GM18517 (cell line): ENCODE results near the gene DMD.
"Not testable (repeated sequence)": the region's sequence is repeated elsewhere in the genome, so short reads cannot be mapped to it uniquely, and the experiment has no call there.

Source experiments
- ATAC-seq: cut with Tn5 transposase; IDR thresholded peaks from one replicate; pipeline ENCODE4 v1.9.1; 2021; ENCODE audit warnings: mild to moderate bottlenecking, moderate library complexity; ENCODE audit not compliant: unreplicated experiment

Gene DMD

DNA sequence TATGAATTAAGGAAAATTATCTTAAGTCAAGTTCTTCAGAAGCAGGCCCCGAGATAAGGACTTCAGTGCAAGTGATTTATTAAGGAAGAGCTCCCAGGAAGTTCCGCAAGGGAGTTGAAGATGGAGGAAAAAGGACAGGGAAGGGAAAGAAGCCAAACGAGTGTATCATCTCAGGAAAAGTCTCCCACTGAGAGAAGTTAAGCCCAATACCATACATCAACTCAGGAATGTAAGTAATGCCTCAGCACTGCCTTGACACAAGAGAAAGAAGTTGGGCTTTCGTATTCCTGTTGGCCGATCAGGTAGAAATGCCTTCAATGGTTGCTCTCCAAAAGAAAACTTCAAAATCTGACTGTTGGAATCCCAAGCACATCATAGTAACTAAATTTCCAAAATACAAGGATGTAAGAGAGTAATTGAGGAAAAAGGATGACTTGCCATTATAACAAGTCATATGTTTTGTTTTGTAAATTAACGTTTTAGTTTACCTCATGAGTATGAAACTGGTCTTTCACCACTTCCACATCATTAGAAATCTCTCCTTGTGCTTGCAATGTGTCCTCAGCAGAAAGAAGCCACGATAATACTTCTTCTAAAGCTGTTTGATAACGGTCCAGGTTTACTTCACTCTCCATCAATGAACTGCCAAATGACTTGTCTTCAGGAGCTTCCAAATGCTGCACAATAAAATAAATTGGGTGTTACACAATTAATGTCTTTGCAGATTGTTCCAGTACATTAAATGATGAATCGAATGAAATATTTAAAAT, 566.7 kb downstream of the DMD start:
- no peak for ATAC-seq

DNA sequence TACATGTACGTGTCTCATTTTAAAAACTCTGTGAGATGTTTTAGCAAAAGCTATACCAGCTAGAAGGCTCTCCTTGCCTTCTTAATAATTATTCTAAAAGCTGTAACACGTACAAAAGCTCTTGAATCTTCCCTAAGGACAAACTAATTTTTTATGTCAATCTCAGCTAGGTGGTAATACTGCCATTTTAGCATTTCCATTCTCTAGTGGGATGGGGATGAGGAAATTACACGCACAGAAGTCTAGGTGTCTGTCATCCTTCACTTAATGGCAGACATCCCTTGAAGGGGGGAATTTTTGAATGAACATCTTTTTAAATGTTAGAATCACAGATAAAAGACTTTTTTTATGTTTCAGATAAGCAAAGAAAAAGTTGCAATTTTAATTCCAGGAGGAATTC, 569.1 kb downstream of the DMD start:
- ATAC-seq: no peak

DNA sequence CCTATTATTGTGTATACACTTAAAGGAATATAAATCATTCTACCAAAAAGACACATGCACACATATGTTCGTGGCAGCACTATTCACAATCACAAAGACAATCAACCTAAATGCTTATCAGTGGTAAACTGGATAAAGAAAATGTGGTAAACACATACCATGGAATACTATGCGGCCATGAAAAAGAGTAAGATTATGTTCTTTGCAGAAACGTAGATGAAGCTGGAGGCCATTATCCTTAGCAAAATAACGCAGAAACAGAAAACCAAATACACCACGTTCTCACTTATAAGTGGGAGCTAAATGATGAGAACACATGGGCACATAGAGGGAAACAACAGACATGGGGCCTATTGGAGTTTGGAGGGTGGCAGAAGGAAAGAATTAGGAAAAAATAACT, 593.2 kb downstream of the DMD start:
- no peak for ATAC-seq

DNA sequence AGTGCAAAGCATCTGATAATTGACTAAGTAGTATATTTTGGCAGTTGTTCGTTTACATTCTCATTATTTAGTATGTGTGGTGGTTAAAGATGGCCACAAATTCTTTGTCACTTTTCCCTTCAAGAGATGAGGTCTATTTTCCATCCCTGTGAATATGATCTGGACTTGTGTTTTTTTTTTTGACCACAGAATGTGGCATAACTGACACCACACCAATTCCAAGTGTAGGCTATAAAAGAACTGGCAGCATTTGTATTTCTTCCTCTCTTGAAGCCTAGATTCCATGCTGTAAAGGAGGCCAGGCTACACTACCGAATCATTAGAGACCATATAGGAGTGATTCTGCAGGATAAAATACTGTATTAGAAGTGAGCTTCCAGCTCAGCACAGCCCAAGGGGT, 596.6 kb downstream of the DMD start:
- ATAC-seq: no peak

DNA sequence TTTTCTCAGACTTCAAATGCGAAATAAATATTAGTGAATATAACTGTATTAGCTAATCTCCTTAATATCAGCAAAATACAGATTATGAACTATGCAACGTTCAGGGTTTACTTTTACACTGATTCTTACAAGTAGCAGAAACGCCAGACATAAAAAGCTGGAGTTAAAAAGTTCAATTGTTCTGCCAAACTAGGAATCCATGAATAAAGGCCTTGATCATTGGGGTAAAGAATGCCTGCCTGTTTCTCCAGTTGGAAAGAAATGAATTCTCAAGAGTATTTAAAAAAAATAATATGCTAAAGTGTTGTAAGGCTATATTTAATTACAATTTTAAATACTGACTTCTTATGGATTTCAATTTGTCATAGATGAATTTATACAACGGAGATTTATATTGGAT, 612.2 kb downstream of the DMD start:
- ATAC-seq: no peak

DNA sequence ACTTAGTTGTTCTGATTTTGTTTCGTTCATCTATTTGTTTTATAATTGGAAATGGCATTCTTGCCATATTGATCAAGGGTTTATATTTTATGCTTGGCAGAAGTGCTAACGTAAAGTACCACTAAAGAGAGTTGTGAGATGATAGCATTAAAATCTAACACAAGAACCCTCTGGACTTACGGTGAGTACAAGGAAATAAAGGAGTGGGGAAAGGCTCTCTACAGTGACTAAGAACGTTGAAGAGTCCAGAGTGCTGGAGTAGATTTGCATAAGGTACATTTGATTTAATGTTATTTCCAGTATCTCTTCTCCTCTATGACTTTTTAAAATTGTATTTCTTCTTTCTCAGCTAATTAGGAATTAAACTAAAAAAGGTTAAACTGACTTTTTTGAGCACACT, 612.6 kb downstream of the DMD start:
- ATAC-seq: no peak

DNA sequence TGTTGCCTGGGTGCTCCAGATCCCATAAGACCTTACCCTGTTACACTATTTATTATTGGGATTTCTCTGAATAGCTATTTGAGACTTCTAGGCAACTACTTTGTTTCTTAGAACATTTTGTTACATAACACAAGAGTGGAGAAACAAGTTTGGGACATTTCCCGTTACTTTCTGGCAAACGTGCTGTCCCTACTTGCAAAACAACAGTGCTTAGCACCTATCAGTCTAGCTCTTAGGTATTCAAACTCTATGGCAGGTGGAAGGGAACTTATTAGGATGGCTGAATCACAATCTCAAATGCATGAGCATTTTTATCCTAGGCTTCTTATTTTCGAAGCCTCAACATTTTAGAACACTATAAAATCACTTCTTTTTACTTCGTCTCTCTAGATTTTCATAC, 613.6 kb downstream of the DMD start:
- ATAC-seq: no peak

DNA sequence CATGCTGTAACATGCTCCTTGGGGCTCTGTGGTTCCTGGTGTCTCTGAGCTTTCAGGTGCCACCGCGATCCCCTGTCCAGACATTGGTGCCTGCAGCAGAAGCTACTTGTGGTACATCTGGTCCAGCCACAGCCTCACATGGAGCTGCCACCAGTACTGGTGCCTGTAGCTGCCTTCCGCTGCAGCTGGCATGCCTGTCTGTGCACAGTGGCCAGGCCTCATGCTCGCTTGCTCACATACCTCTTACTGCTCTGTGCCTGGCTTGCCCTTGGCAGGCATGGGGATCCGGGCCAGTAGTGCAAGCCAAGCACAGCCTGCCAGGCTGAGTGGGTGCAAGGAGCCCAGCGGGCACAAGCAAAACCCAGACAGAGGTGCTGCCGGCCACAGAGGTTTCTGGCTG, 618.6 kb downstream of the DMD start:
- ATAC-seq: no peak

DNA sequence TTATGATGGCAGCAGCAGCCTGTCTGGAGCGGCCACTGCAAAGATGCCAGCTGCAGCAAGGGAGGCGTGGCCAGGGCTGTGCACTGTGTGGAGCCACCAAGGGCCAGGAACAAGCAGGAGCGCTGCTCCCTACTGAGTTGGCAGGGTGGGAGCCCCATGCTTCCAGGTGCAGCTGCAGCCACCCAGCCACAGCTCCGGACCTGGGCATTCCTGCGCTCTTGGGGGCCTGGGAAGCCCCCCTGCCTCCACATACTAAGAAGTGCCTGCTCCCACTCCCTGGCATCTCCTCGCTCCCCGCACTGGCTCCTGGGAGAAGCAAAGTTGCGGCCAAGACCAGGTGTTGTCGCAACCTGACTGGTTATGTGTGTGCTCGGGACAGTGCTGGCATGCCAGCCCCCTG, 619.8 kb downstream of the DMD start:
- no peak for ATAC-seq

DNA sequence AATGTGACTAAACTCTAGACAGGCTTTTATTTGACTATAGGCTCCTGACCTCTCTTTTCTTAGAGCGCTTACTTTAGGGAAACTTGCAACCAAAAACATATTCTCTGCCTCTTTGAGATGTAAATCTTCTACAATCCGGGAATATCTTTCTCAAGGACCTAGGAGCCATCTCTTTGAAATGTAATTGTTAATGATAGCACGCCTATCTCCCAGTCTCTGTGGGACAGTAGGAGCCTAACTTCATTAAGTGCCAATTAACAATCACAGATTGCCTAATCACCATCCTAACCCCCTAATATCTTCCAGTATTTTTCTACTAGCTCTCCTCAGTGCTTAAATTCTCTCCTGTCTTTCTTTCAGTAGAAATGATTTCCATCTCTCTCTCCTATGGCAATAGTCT, 628.6 kb downstream of the DMD start:
- no peak for ATAC-seq

DNA sequence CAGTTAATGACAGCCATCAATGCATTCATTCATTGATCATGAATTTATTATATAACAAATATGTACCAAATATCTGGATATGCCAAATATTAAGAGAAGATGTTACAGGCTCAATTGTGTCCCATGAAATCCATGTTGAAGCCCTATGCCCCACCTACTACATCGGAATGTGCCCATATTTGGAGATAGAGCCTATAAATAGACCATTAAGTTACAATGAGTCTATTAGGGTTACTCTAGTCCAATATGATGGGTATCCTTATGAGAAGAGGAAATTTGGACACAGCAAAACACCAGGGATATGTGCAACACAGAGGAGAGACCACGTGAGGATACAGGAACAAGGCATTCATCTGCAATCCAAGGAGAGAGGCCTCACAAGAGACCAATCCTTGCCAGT, 634.5 kb downstream of the DMD start:
- no peak for ATAC-seq

DNA sequence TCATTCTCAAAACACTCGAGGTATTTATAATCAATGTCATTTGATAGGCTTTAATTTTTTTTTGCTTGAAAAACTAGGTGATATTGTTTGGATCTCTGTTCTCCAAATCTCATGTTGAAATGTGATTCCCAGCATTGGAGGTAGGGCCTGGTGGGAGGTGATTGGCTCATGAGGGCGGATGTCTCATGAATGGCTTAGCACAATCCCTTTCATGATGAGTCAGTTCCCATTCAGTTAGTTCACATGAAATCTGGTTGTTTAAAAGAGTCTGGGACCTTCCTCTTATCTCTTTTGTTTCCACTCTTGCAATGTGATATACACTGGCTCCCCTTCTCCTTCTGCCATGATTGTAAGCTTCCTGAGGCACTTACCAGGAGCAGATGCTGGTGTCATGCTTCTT, 638.7 kb downstream of the DMD start:
- no peak for ATAC-seq

DNA sequence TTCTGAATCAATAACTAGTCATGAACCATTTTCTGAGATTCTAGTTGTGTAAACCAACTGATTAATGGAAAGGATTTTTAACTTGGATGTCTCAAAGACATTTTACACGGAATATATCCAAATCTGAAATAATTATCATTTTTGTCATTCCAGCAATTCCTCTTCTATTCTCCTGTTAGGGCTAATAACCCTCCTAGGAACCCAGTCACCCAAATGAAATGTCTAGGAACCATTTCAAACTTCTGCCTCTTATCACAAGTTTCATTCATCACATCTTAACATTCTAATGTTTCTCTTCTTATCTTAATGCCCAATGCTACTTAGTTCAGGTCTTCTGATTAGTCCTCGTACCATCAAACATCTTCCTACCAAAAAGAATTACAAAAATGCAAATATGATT, 639.8 kb downstream of the DMD start:
- no peak for ATAC-seq

DNA sequence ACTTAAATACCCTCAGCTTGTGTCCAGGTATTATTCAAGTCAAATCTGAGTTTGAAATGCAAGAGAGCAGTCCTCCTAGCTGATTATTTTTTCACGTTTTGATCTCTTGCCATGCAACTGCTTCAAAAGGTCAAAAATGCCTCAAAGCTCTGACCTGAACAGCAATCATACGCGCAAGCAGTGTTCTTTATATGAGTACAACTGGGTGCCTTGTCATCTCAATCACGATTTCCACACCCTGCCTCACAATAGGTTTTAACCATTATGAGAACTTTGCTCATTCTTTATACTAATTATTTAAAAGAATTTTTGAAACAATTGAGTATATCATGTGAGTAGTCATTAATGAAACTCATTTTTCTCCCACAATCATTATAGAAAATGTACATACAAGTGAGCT, 649.1 kb downstream of the DMD start:
- ATAC-seq: no peak

DNA sequence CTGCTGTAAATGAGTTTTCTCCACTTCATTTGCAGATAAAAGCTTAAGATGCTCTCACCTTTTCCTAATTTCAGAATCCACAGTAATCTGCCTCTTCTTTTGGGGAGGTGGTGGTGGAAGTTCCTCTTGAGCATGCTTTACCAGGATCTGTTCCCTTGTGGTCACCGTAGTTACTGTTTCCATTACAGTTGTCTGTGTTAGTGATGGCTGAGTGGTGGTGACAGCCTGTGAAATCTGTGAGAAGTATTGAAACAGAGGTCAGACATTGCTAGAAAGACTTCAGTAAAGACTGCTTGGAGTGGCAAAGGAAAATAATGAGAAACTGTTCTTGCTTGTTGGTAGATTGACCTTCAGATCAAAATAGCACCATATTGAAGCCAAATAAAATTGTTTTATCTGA, 666.2 kb downstream of the DMD start:
- no peak for ATAC-seq

DNA sequence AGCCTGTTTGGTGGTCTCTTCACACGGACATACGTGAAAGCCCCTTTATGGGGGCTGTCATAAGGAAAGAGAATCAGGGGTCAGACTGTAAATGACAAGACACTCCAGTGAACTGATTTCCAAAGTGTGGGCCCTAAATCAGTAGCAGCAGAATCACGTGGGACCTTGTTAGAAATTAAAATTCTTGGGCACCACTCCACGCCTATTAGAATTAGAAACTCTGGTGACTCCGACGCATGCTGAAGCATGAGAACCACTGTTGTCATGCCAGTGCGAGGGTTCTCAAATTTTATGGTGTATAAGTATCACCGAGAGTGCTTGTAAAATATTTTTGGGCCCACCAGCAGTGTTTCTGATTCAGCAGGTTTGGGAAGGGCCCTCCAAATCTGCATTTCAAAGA, 672.8 kb downstream of the DMD start:
- no peak for ATAC-seq

DNA sequence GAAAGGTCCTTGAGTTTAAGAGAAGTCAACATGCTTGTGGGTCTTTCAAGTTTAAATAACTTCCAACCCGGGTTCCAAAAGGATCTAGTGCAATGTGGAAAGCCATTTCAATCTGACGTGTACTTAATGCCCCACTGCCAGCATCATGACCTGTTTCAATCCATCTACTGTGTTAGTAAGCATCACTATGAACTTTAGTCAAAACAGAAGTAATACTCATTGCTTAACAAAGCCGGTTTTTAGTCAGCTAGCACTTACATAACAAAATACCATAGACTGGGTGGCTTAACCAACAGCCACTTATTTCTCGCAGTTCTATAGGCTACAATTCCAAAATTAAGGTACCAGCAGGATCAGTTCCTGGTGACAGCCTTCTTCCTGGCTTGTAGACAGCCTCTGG, 677.5 kb downstream of the DMD start:
- no peak for ATAC-seq

DNA sequence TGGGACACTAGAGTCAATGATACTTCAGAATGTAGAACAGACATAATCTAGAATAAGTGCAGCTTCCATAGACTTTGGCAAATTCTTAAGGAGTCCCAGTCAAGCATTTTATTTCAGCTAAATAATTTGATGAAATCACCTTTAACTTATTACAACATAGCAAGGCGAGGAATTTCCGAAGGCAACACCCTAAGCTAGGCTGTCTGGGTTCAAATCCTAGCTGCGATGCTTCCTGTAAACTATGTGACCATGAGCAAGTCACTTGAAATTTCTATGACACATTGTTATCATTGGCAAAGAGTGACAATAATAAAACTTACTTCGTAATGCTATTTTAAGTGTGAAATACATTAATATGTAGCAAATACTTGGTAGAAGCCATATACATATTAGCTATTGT, 679.1 kb downstream of the DMD start:
- no peak for ATAC-seq

DNA sequence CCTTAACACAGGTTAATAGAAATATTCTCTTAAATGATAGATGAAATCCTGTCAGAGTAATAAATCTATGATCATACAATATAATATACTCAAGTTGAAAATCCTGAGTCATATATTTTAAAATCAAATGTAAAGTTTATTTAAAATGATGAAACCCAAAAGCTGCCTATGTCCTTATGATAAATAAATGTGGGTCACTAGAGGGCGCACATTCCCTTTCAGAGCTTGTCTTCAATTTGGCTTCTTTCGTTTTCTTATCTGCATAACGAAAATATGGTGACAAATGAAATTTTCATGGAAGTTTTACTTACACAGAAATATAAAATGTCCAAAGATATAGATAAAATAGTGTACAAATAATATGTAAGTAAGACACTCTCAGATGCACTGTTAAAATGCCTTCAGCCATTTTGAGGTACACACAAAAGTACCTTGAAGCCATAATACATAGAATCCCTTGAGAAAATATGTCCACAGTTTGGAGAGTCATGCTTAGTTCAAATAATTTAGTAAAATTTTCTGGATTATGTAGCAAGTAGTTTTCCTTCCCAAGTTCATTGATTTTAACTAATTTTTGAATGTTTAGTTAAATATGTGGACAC, 680.4 kb downstream of the DMD start:
- ATAC-seq: peak; percentile 69

DNA sequence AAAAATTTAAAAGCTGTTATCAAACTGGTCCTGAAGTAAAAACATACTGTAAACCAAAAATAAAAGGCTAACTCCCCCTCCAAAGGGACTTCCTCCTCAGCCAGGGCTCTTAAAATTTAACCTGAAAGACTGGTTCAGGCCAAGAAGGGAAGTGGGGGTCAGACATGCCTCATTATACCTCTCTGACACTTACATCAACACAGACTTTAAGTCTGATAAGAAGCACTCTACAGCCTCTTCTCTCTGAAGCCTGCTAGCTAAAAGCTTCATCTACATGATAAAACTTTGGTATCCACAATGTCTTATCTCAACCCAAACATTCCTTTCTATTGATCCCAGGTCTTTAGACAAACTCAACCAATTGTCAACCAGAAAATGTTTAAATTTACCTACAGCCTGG, 682.9 kb downstream of the DMD start:
- not testable (repeated sequence) for ATAC-seq

DNA sequence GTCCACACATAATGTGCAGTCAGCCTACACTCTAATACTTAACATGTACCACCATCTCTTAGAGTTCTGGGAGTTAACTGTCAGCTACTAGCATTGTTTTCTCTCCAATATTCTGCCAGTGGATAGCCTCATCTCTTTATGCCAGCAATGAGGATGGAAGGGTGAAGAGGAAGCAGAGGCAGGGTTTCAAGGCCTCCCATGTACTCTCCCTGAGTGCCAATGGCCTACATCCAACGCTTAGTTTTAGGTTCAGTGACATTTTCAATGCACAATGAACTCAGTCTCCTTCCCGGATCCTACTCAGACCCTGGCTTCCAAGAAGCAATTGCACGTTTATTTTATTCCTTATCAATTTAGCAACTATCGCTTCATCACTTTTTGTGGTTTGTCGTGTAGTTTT, 686.1 kb downstream of the DMD start:
- no peak for ATAC-seq

DNA sequence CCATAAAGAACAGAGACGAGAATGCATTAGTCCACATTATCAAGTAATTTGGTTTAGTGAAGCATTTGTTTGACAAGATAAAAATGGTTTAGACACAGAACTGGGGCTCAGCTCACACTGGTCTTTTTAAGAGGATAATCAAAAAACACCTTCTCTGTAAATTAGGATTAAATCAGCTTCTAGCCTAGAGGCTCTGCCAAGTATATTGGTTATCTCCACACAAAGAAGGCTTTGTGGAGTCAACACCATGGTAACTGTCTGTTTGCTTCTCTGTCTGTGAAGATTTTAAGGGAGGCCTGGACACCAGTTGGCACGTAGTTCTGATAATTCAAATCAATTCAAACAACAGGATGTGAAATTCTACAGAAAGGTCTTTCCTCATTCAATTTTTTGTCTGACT, 687.0 kb downstream of the DMD start:
- no peak for ATAC-seq

DNA sequence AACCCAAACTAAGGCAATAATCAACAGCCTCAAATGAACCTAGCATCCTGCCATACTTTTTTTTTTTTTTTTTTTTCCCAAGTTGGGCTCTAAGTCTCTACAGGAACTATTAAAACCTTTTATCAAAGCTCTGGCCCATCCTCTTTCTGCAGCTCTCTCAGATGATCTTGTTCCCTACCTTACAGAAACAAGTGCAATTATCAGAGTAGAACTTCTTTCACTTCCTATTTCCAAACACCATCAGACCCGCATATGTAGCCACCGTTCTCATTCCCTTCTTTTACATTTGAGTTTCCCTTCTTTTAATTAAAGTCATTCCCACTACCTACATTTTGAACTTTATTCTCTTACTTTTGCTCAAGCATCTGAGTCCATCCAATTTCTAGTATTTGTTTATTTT, 690.6 kb downstream of the DMD start:
- no peak for ATAC-seq
